GM23338 (cell line): ENCODE results near the gene HCST. TPM values are rescaled to one million over a fixed set of nuclear protein-coding genes. Genes with fewer than 3 reads are reported as not detected.
A peak's percentile ranks its signal among the peaks of the same experiment; 100 is the strongest.

Experiments
- ATAC-seq: fragments of 200-7000 bp; cut with Tn5 transposase; 3 replicates; pipeline ENCODE4 v1.9.1; 2020
- DNase-seq: peaks from one replicate; pipeline ENCODE4 v3.0.0-alpha.2; 2015; ENCODE audit warnings: low spot score
- H2AFZ ChIP-seq: fragments of 200-600 bp; sonication (generic); 2 replicates; pipeline ENCODE4 v1.8.0; 2016; ENCODE audit warnings: antibody characterized with exemption, mild to moderate bottlenecking, moderate library complexity
- H3F3A ChIP-seq: fragments of 200-600 bp; sonication (generic); replicated peaks from 2 replicates; pipeline ENCODE4 v1.8.0; 2017; ENCODE audit warnings: antibody characterized with exemption, mixed run types, low read depth
- H3K27ac ChIP-seq: fragments of 200-600 bp; sonication (generic); 2 replicates; pipeline ENCODE4 v1.6.1; 2016; ENCODE audit warnings: low read depth
- H3K27me3 ChIP-seq: fragments of 200-600 bp; sonication (generic); 2 replicates; pipeline ENCODE4 v1.8.0; 2016; ENCODE audit warnings: mild to moderate bottlenecking, mixed run types, moderate library complexity; ENCODE audit not compliant: insufficient read depth
- H3K36me3 ChIP-seq: fragments of 200-600 bp; sonication (generic); 2 replicates; pipeline ENCODE4 v1.8.0; 2016; ENCODE audit warnings: mild to moderate bottlenecking; ENCODE audit not compliant: insufficient read depth
- H3K4me1 ChIP-seq: fragments of 200-600 bp; sonication (generic); 2 replicates; pipeline ENCODE4 v1.8.0; 2016; ENCODE audit warnings: mild to moderate bottlenecking, moderate library complexity; ENCODE audit not compliant: insufficient read depth
- H3K4me2 ChIP-seq: fragments of 200-600 bp; sonication (generic); 2 replicates; pipeline ENCODE4 v1.7.1; 2017; ENCODE audit warnings: mixed run types
- H3K4me3 ChIP-seq: fragments of 200-600 bp; sonication (generic); 2 replicates; pipeline ENCODE4 v1.6.1; 2016; ENCODE audit warnings: mixed run types
- H3K79me2 ChIP-seq: fragments of 200-600 bp; sonication (generic); replicated peaks from 2 replicates; pipeline ENCODE4 v1.8.0; 2017; ENCODE audit warnings: mild to moderate bottlenecking; ENCODE audit not compliant: insufficient read depth
- H3K9me2 ChIP-seq: fragments of 200-600 bp; sonication (generic); 2 replicates; pipeline ENCODE4 v1.8.0; 2017; ENCODE audit not compliant: insufficient read depth
- H4K20me1 ChIP-seq: fragments of 200-600 bp; sonication (generic); replicated peaks from 2 replicates; pipeline ENCODE4 v1.8.0; 2017; ENCODE audit warnings: mild to moderate bottlenecking; ENCODE audit not compliant: insufficient read depth
- H3K27ac Mint-ChIP-seq: 2 replicates; pipeline ENCODE4 v1.8.0; 2020; ENCODE audit warnings: inconsistent platforms, mild to moderate bottlenecking, moderate library complexity, mixed read lengths
- H3K27me3 Mint-ChIP-seq: 3 replicates; pipeline ENCODE4 v1.8.0; 2022; ENCODE audit warnings: low read depth, mild to moderate bottlenecking, moderate library complexity, mixed read lengths, inconsistent platforms; ENCODE audit not compliant: insufficient read depth, poor library complexity
- H3K36me3 Mint-ChIP-seq: 3 replicates; pipeline ENCODE4 v1.8.0; 2021; ENCODE audit warnings: low read depth, mild to moderate bottlenecking, inconsistent platforms, moderate library complexity, mixed read lengths
- H3K4me1 Mint-ChIP-seq: 3 replicates; pipeline ENCODE4 v1.8.0; 2020; ENCODE audit warnings: mild to moderate bottlenecking, inconsistent platforms, mixed read lengths
- H3K4me3 Mint-ChIP-seq: 3 replicates; pipeline ENCODE4 v1.8.0; 2021; ENCODE audit warnings: moderate library complexity, mild to moderate bottlenecking, inconsistent platforms, mixed read lengths
- H3K9me3 Mint-ChIP-seq: 3 replicates; pipeline ENCODE4 v1.8.0; 2020; ENCODE audit warnings: moderate library complexity, mild to moderate bottlenecking, inconsistent platforms, mixed read lengths
- CREB1 ChIP-seq: fragments of 250-450 bp; sonication (Bioruptor Pico); IDR thresholded peaks from 2 replicates; pipeline ENCODE4 v1.5.0; 2020; ENCODE audit warnings: low read depth, mild to moderate bottlenecking, moderate library complexity
- CTCF ChIP-seq, 2 experiments: fragments of 200-600 bp in 1 of 2; sonication (generic) in 1 of 2; conservative IDR thresholded peaks; 2 replicates each; pipeline versions ENCODE4 v1.5.1 to v1.6.1; 2016 to 2017; ENCODE audit warnings: antibody characterized with exemption in 2 of 2, low read depth in 2 of 2, mild to moderate bottlenecking in 2 of 2, moderate library complexity in 1 of 2
- ETS1 ChIP-seq: IDR thresholded peaks from 2 replicates; pipeline ENCODE4 v1.6.1; 2016; ENCODE audit warnings: antibody characterized with exemption
- EZH2 ChIP-seq: fragments of 200-600 bp; sonication (generic); IDR thresholded peaks from one replicate; pipeline ENCODE4 v1.8.0; 2017; ENCODE audit warnings: antibody characterized with exemption, mild to moderate bottlenecking, low read depth; ENCODE audit not compliant: unreplicated experiment
- EZH2phosphoT487 ChIP-seq: fragments of 200-600 bp; sonication (generic); IDR thresholded peaks from one replicate; pipeline ENCODE4 v1.8.1; 2018; ENCODE audit warnings: antibody characterized with exemption; ENCODE audit not compliant: unreplicated experiment
- JUNB ChIP-seq: IDR thresholded peaks from one replicate; pipeline ENCODE4 v1.6.1; 2016; ENCODE audit warnings: antibody characterized with exemption; ENCODE audit not compliant: unreplicated experiment
- NANOG ChIP-seq: IDR thresholded peaks from 2 replicates; pipeline ENCODE4 v1.6.1; 2016; ENCODE audit warnings: antibody characterized with exemption, borderline replicate concordance
- POLR2AphosphoS5 ChIP-seq: IDR thresholded peaks from 2 replicates; pipeline ENCODE4 v1.6.1; 2016; ENCODE audit warnings: antibody characterized with exemption, low read depth
- REST ChIP-seq: IDR thresholded peaks from one replicate; pipeline ENCODE4 v1.6.1; 2018; ENCODE audit warnings: antibody characterized with exemption; ENCODE audit not compliant: unreplicated experiment
- STAT1 ChIP-seq: IDR thresholded peaks from one replicate; pipeline ENCODE4 v1.6.1; 2016; ENCODE audit warnings: antibody characterized with exemption; ENCODE audit not compliant: unreplicated experiment
- ZNF114 ChIP-seq: fragments of 250-450 bp; sonication (Bioruptor Pico); IDR thresholded peaks from 2 replicates; pipeline ENCODE4 v1.5.0; 2020; ENCODE audit warnings: mild to moderate bottlenecking, moderate library complexity
- ZNF331 ChIP-seq: fragments of 250-450 bp; sonication (Bioruptor Pico); IDR thresholded peaks from 2 replicates; pipeline ENCODE4 v1.5.0; 2020; ENCODE audit warnings: low read depth, mild to moderate bottlenecking, moderate library complexity
- ZNF462 ChIP-seq: fragments of 250-450 bp; sonication (Bioruptor Pico); IDR thresholded peaks from 2 replicates; pipeline ENCODE4 v1.5.0; 2020; ENCODE audit warnings: mild to moderate bottlenecking, moderate library complexity
- polyA plus RNA-seq: library from polyadenylated mRNA; unstranded; fragments of >200 nt; fragmentation: Nextera tagmentation; extraction: Ambion mirVana; gene quantifications from 2 replicates; pipeline ENCODE4 v1.2.1, GENCODE V29; 2016
- total RNA-seq: library from RNA; depleted of rRNA; stranded (reverse); fragments of >200 nt; shearing (Covaris generic); gene quantifications from 2 replicates; pipeline ENCODE4 v1.2.3, GENCODE V29; 2014

The HCST gene
- total and polyA plus RNA-seq, 2 experiments from 2014 or later = 2.1 TPM; not detected in 1

GRCh38 chr19:35862528-35862927 lies 39.8 kb upstream of the HCST start:
- H3K79me2 ChIP-seq = no peaks in the 10 kb centered on the region
- H3F3A ChIP-seq = 0 out of 2 replicates have a peak, but pooled peaks cover under 1% of the 10 kb centered on the region
- peak; percentile 62 for DNase-seq
- H4K20me1 ChIP-seq = no peaks in the 10 kb centered on the region
- H3K4me1 ChIP-seq = peaks cover 8% of the 10 kb centered on the region
- ATAC-seq = no peak
- peaks cover 16% of the 10 kb centered on the region for H3K4me1 Mint-ChIP-seq
- H3K27me3 ChIP-seq = peaks cover 61% of the 10 kb centered on the region
- H3K36me3 ChIP-seq = no peaks in the 10 kb centered on the region; the same call in 1 of the 2 replicates
- peak overlapping the region; percentile 34; the same call in 1 of the 3 replicates for H3K4me3 Mint-ChIP-seq
- no peak overlapping the region for H2AFZ ChIP-seq
- no peaks in the 10 kb centered on the region for H3K9me2 ChIP-seq
- no peak overlapping the region for H3K4me3 ChIP-seq
- TF ChIP-seq CTCF (conservative IDR thresholded peaks at IDR 0.05; ENCODE audit: low read depth in 2 of 2) = no peak
- TF ChIP-seq STAT1 = no peak
- TF ChIP-seq POLR2AphosphoS5 = no peak
- TF ChIP-seq CREB1 (CRISPR knock-in tag) = no peak
- no peak for TF ChIP-seq JUNB
- no peak for TF ChIP-seq ZNF114 (CRISPR knock-in tag)
- no peak for TF ChIP-seq EZH2phosphoT487
- no peak for TF ChIP-seq ZNF331 (CRISPR knock-in tag)
- TF ChIP-seq ZNF462 (CRISPR knock-in tag) = no peak
- TF ChIP-seq ETS1 = no peak
- TF ChIP-seq REST = no peak
- no peak for TF ChIP-seq NANOG
- no peak for TF ChIP-seq EZH2
- no peak overlapping the region for H3K4me2 ChIP-seq
- no peaks in the 10 kb centered on the region; the same call in 2 of the 3 replicates for H3K9me3 Mint-ChIP-seq
- H3K27ac Mint-ChIP-seq = no peak overlapping the region
- peaks cover 64% of the 10 kb centered on the region for H3K27me3 Mint-ChIP-seq
- H3K36me3 Mint-ChIP-seq = peaks cover 4% of the 10 kb centered on the region; the same call in 2 of the 3 replicates
- H3K27ac ChIP-seq = no peak overlapping the region
